Endothelial cell of umbilical vein (primary cell): ENCODE measurements around the gene ZCCHC14. TPM values are rescaled to one million over a fixed set of nuclear protein-coding genes. Genes with fewer than 3 reads are reported as not detected.
A peak's percentile ranks its signal among the peaks of the same experiment; 100 is the strongest.
"Not testable (repeated sequence)": the region's sequence is repeated elsewhere in the genome, so short reads cannot be mapped to it uniquely, and the experiment has no call there.

Source experiments
- BruUV-seq: library from RNA; stranded (reverse); fragments of 400-500 nt; replicated peaks from 2 replicates; lab custom pipeline; 2021; lab: Mats Ljungman, UMichigan
- CTCF ChIA-PET: fragments of 300-600, 350-600 bp; sonication (Branson Sonifier 250); formaldehyde crosslinking; loops from one replicate; lab custom pipeline; 2021; ENCODE audit warnings: antibody characterized with exemption, inconsistent platforms; lab: Charles Lee
- POLR2A ChIA-PET: fragments of 300-600, 350-600 bp; sonication (Branson Sonifier 250); formaldehyde crosslinking; loops from one replicate; lab custom pipeline; 2021; ENCODE audit warnings: antibody characterized with exemption, inconsistent platforms; lab: Charles Lee
- DNase-seq: peaks from one replicate; pipeline ENCODE4 v3.0.0-alpha.2; 2011; ENCODE audit warnings: low read depth, low spot score
- FAIRE-seq: peaks from 2 replicates; lab custom pipeline; 2011; peaks lifted over from hg19 to GRCh38; lab: Jason Lieb, UNC
- H2AFZ ChIP-seq: 2 replicates; pipeline ENCODE4 v1.6.0; 2012; ENCODE audit warnings: low read depth, low read length, control low read depth, inconsistent platforms
- H3K27ac ChIP-seq: 2 replicates; pipeline ENCODE4 v1.5.1; 2011; ENCODE audit warnings: low read depth, mild to moderate bottlenecking, control low read depth, low read length, moderate library complexity; ENCODE audit not compliant: insufficient read depth
- H3K27me3 ChIP-seq, 2 experiments: 2 replicates each; pipeline versions ENCODE4 v1.6.0 to v1.6.1; 2011; ENCODE audit warnings: low read length in 2 of 2, mixed read lengths in 1 of 2; ENCODE audit not compliant: control insufficient read depth in 2 of 2, insufficient read depth in 2 of 2
- H3K36me3 ChIP-seq, 2 experiments: 2 replicates in 1 of 2; 3 replicates in 1 of 2; pipeline ENCODE4 v1.5.1; 2011; ENCODE audit warnings: low read length in 2 of 2, mild to moderate bottlenecking in 1 of 2, moderate library complexity in 1 of 2; ENCODE audit not compliant: control insufficient read depth in 2 of 2, insufficient read depth in 2 of 2; ENCODE audit errors: extremely low read depth in 1 of 2
- H3K4me1 ChIP-seq: 3 replicates; pipeline ENCODE4 v1.5.1; 2011; ENCODE audit warnings: mild to moderate bottlenecking, low read length; ENCODE audit not compliant: control insufficient read depth, insufficient read depth; ENCODE audit errors: extremely low read depth
- H3K4me2 ChIP-seq: 2 replicates; pipeline ENCODE4 v1.6.1; 2011; ENCODE audit warnings: low read length, control low read depth, mixed read lengths; ENCODE audit not compliant: insufficient read depth
- H3K4me3 ChIP-seq, 3 experiments: fragments of 200-600 bp in 1 of 3; sonication (generic), shearing (Covaris generic) in 1 of 3; replicated peaks in 1 of 3; 2 replicates each; pipeline ENCODE4 v1.5.1; 2011 to 2016; ENCODE audit warnings: control low read depth in 3 of 3, low read length in 3 of 3, mild to moderate bottlenecking in 2 of 3, inconsistent platforms in 1 of 3, low read depth in 1 of 3, moderate library complexity in 1 of 3; ENCODE audit not compliant: insufficient read depth in 1 of 3
- H3K79me2 ChIP-seq: 2 replicates; pipeline ENCODE4 v1.6.0; 2012; ENCODE audit warnings: low read length, inconsistent platforms; ENCODE audit not compliant: control insufficient read depth, insufficient read depth
- H3K9ac ChIP-seq: replicated peaks from 2 replicates; pipeline ENCODE3; 2011; ENCODE audit warnings: low read length, control low read depth; ENCODE audit not compliant: insufficient read depth; ENCODE audit errors: extremely low read depth
- H3K9me1 ChIP-seq: replicated peaks from 3 replicates; pipeline ENCODE4 v1.6.0; 2011; ENCODE audit warnings: mild to moderate bottlenecking, low read length; ENCODE audit not compliant: control insufficient read depth, insufficient read depth; ENCODE audit errors: extremely low read depth
- H3K9me3 ChIP-seq: replicated peaks from 2 replicates; pipeline ENCODE4 v1.5.1; 2012; ENCODE audit warnings: low read length, inconsistent platforms; ENCODE audit not compliant: control insufficient read depth, insufficient read depth
- H4K20me1 ChIP-seq: replicated peaks from 2 replicates; pipeline ENCODE3; 2011; ENCODE audit warnings: mild to moderate bottlenecking, low read length; ENCODE audit not compliant: control insufficient read depth, insufficient read depth; ENCODE audit errors: extremely low read depth
- EZH2 ChIP-seq: IDR thresholded peaks from 2 replicates; pipeline ENCODE4 v1.6.1; 2012; ENCODE audit warnings: borderline replicate concordance, low read depth, mild to moderate bottlenecking, moderate library complexity, low read length, inconsistent platforms; ENCODE audit not compliant: severe bottlenecking
- GATA2 ChIP-seq: IDR thresholded peaks from 2 replicates; pipeline ENCODE4 v1.7.0; 2011; ENCODE audit warnings: low read depth, mild to moderate bottlenecking, moderate library complexity, mixed read lengths, low read length; ENCODE audit not compliant: insufficient read length, insufficient read depth
- JUN ChIP-seq: IDR thresholded peaks from 2 replicates; pipeline ENCODE4 v1.6.1; 2011; ENCODE audit warnings: borderline replicate concordance, low read depth; ENCODE audit not compliant: insufficient read length, insufficient read depth
- MAX ChIP-seq: IDR thresholded peaks from 2 replicates; pipeline ENCODE4 v1.6.1; 2011; ENCODE audit not compliant: insufficient read depth, insufficient read length
- MYC ChIP-seq: IDR thresholded peaks from one replicate; pipeline ENCODE4 v1.6.1; 2011; ENCODE audit warnings: mild to moderate bottlenecking, low read depth, low read length
- POLR2A ChIP-seq: IDR thresholded peaks from 2 replicates; pipeline ENCODE4 v1.6.1; 2012; ENCODE audit warnings: low read depth, mild to moderate bottlenecking, control low read depth, low read length
- dilution Hi-C: fragments of 300-500 bp; cut with MboI; formaldehyde crosslinking; loops from one replicate; pipeline ENCODE4 v1.15.0; 2019; ENCODE audit warnings: low sequenced_read_pairs; ENCODE audit not compliant: extremely low pct_ligation_motif_present
- intact Hi-C: fragments of 100-400 bp; cut with micrococcal nuclease; formaldehyde crosslinking; loops from one replicate; pipeline ENCODE4 v1.10.0; 2022
- polyA plus RNA-seq, 4 experiments: library from polyadenylated mRNA; depleted of rRNA in 3 of 4; stranded (reverse) in 3 of 4; unstranded in 1 of 4; fragments of >200 nt; gene quantifications; 2 replicates each; pipeline versions ENCODE4 v1.2.1 to v1.2.3, GENCODE V29; 2011 to 2012; ENCODE audit warnings: missing spikeins in 1 of 4
- total RNA-seq: library from RNA; stranded (reverse); gene quantifications from 2 replicates; pipeline ENCODE4 v1.2.3, GENCODE V29; 2021

Gene ZCCHC14
- total and polyA plus RNA-seq, 2 donors (not counting 3 experiments of a cell fraction or from before 2014, with no cell fraction given) = 9.5 to 30.9 TPM

- Histone ChIP-seq H2AFZ (no peak overlapping the region), H3K4me3 (no peak overlapping the region), H3K4me2 (no peak overlapping the region), H3K79me2 (no peaks in the 10 kb centered on the region), H3K27me3 (peaks cover 7 to 8% of the 10 kb centered on the region in 2 experiments), H3K9ac (no peak overlapping the region), H3K36me3 (no peaks in the 10 kb centered on the region), H3K9me1 (no peaks in the 10 kb centered on the region), H3K9me3 (no peaks in the 10 kb centered on the region), H3K4me1 (no peaks in the 10 kb centered on the region), H4K20me1 (no peaks in the 10 kb centered on the region), H3K27ac (no peak overlapping the region)
- CTCF ChIA-PET = no interaction called here
- TF ChIP-seq MYC (no peak), EZH2 (no peak), JUN (no peak), POLR2A (no peak), MAX (no peak), GATA2 (no peak)
- dilution Hi-C loops (no loop called here), intact Hi-C loops (no loop called here)
- no peak for DNase-seq
- POLR2A ChIA-PET = no interaction called here
- no TSS peak for BruUV-seq
- FAIRE-seq = peak; percentile 38
These were observed 31.6 kb upstream of the ZCCHC14 start for GRCh38 chr16:87524407-87524806.

GRCh38 chr16:87523605-87524004, 30.8 kb upstream of the ZCCHC14 start:
- dilution Hi-C loops, H4K20me1 ChIP-seq, H3K9me1 ChIP-seq, H3K36me3 ChIP-seq, BruUV-seq, DNase-seq, FAIRE-seq, H3K4me2 ChIP-seq, H2AFZ ChIP-seq, POLR2A ChIA-PET, H3K27me3 ChIP-seq, intact Hi-C loops, H3K9me3 ChIP-seq, CTCF ChIA-PET, H3K27ac ChIP-seq, H3K9ac ChIP-seq, H3K4me3 ChIP-seq, H3K79me2 ChIP-seq, H3K4me1 ChIP-seq: not testable (repeated sequence)

DNA sequence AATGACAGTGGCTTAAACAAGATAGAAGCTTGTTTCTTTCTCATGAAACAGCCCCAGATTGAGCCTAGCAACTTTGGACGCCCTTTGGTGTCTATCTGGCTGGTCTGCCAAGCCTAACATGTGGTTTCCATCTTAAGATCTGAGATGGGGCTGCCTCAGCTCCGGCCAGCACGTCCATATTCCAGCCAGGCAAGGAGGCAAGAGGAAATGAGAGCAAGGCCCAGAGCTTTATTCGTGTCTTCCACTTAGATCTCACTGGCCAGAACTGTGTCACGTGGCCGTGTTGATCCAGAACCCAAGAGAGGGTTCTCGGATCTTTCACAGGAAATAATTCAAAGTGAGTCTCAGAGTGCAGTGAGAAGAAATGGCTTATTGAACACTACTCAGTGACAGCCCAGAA, 28.9 kb upstream of the ZCCHC14 start:
- H4K20me1 ChIP-seq, H3K79me2 ChIP-seq, H3K9ac ChIP-seq, H3K27me3 ChIP-seq, POLR2A ChIA-PET, DNase-seq, H3K4me2 ChIP-seq, H3K9me3 ChIP-seq, dilution Hi-C loops, CTCF ChIA-PET, FAIRE-seq, H3K27ac ChIP-seq, H3K9me1 ChIP-seq, BruUV-seq, intact Hi-C loops, H2AFZ ChIP-seq, H3K36me3 ChIP-seq, H3K4me3 ChIP-seq: not testable (repeated sequence)
- H3K4me1 ChIP-seq = peaks cover 15% of the 10 kb centered on the region
